Measurements from ENCODE around the gene ARMC7.
"Not testable (repeated sequence)": the region's sequence is repeated elsewhere in the genome, so short reads cannot be mapped to it uniquely, and the experiment has no call there.

The ARMC7 gene

DNA sequence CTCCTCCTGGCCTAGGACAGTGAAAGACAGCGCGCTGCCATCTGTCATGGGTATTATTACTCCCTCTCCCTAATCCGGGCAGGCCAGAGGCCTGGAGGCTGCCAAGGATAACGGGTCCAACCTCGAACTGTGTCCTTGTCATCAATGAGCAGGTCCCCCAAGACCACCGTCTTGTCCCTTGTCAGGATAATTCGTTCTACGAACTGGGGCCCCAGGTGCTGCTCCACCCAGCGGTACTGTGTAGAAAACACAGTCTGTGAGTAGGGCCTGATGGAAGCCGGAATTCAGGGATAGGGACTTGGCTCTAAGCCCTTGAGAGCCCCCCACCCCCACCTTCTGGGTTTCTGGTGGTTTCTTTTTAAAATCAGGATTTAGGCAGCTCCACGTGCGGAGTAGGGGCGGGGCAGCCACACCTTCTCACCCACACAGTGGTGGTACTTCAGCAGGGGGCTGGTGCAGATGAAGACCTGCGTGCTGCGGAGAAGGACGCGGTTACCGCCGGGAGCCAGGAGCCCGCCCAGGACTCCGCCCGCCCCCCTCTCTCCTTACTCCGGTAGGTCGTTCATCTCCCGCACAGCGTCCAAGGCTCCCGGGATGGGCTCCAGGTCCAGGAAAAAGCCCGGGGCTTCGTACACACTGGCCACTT is 21.0 kb downstream of the ARMC7 start:
- DNase-seq = peak; percentile 80

DNA sequence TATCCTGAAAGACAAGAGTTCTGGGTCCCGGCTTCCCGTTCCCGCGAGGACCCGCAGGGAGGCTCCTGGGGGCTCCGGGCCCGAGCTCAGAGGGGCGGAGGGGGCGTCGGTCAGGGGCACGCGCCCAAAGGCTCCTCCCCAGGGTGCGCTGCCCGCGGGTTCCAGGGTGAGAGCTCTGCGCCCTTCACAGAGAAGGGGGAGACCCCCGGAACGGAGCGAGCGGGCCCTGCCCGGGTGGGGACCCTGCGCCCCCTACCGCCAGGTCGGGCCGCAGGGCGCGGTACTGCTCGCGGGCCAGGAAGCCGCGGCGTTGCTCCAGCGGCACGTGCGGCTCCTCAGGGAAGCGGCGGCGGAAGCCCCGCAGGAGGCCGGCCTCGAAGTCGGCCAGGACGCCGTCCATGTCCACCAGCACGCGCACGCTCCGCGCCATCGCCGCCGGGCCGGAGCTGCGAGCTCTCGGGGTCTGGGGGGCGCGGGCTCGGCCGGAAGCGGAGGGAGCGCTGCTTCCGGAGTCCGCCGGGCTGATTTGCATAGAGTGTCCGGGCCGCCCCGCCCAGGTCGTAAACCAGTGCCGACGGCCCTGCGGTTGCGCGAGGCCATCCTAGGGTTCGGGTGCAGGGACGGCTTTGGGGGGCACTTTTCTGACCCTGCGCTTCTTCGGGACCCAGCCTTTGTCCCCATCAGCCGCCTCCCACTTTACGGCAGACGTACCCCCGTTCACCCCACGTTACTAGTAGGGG is 21.7 kb downstream of the ARMC7 start, which contains the start of gene NT5C:
Gene NT5C, minus strand, starts transcription at position 465 of the 740 bp plus-strand sequence. Its CDS starts 35 bp downstream, at position 430.
- DNase-seq = peak; percentile 92

DNA sequence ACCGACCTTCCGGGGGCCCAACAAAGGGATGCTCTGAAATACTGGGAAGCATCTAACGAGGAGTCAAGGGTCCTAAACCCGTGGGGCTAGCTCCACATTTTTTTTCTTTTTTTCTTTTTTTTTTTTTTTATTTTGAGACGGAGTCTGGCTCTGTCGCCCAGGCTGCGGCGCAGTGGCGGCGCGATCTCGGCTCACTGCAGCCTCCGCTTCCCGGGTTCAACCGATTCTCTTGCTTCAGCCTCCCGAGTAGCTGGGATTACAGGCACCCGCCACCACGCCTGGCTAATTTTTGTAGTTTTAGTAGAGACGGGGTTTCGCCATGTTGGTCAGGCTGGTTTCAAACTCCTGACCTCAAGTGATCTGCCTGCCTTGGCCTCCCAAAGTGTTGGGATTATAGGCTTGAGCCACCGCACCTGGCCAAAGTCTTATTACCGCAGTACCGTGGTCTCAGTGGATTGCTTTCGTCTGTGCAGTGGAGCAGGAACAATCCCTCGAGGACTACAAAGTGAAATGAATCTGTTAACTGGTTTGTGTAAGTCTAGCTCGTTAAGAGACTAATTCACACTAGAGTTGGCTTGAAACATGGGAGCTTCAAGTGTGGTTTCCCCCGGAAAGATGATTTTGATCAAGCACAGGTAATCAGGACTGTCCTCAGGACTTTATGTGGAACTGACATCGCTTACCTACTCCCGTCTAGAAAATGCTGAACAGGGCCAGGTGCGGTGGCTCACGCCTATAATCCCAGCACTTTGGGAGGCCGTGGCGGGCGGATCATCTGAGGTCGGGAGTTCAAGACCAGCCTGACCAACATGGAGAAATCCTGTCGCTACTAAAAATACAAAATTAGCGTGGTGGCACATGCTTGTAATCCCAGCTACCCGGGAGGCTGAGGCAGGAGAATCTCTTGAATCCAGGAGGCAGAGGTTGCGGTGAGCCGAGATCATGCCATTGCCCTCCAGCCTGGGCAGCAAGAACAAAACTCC is 22.5 kb downstream of the ARMC7 start:
- not testable (repeated sequence) for DNase-seq

DNA sequence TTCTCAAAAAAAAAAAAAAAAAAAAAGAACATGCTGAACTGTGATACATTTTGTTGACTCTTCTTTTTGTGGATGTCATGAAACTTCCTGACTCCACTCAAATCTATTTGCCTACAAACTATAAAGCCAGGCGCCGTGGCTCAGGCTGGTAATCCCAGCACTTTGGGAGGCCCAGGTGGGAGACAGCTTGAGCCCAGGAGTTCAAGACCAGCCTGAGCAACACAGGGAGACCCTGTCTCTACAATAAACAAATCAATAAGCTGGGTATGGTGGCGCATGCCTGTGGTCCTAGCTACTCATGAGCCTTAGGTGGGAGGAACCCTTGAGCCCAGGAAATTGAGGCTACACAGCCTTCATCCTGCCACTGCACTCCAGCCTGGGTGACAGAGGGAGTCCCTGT is 23.2 kb downstream of the ARMC7 start:
- no peak for DNase-seq

DNA sequence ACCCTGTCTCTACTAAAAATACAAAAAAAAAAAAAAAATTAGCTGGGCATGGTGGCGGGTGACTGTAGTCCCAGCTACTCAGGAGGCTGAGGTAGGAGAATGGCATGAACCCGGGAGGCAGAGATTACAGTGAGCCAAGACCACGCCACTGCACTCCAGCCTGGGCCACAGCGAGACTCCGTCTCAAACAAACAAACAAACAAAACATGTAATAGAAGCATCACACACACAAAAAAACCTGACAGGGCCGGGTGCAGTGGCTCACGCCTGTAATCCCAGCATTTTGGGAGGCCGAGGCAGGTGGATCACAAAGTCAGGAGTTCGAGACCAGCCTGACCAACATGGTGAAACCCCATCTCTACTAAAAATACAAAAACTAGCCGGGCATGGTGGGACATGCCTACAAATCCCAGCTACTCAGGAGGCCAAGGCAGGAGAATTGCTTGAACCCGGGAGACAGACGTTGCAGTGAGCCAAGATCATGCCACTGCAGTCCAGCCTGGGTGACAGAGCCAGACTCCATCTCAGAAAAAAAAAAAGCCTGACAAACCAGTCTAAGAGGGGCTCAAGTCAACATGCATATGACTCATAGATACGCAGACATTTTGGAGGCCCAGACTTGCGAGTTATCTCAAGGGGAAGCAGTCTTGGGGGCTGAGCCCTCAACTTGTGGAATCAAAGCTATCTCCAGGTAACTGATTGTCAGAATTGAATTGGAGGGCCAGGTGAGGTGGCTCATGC is 24.0 kb downstream of the ARMC7 start:
- DNase-seq = not testable (repeated sequence)

DNA sequence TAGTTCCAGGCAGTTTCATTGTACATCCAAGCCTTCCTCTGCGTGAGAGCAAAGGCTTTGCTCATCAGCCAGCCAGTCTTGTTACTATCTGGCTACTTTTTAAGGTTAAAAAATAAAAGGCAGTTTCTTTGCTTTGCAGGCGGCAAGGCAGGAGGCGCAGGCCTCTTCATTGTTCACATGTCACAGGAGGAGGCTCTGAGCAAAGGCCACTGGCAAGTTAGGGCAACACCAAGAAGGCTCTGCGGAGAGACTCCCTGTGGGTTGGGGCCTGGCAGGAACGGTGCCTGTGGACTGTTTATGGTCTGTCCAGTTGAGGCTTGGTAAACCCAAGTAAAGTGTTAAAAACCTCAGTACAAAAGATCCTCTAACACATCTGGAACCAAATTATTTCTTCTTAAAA is 25.7 kb downstream of the ARMC7 start:
- DNase-seq = no peak

DNA sequence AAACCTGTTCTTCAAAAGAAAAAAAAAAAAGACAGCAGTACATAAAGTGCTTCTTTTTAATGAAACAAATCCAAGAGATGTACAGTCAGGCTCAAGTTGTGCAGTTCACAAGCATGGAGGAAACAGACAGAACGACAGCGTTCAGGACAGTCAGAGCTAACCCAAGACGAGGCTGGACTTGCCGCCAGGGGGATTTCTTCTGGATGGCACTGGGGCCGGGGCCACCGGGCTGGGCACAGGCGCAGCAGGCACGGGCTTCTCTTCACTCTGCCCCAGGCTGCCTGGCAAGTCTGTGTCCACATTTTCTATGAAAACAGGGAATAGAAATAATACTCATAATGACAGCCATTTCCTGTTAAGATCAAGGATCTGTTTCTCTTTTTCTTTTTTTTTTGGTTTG is 26.2 kb downstream of the ARMC7 start:
- no peak for DNase-seq

DNA sequence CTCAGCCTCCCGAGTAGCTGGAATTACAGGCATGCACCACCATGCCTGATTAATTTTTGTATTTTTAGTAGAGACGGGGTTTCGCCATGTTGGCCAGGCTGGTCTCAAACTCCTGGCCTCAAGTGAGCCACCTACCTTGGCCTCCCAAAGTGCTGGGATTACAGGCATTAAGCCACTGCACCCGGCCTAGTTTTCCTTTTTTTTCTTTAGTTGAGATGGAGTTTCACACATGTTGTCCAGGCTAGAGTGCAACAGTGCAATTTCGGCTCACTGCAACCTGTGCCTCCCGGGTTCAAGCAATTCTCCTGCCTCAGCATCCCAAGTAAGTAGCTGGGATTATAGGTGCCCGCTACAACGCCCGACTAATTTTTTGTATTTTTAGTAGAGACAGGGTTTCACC is 28.0 kb downstream of the ARMC7 start:
- DNase-seq = not testable (repeated sequence)

DNA sequence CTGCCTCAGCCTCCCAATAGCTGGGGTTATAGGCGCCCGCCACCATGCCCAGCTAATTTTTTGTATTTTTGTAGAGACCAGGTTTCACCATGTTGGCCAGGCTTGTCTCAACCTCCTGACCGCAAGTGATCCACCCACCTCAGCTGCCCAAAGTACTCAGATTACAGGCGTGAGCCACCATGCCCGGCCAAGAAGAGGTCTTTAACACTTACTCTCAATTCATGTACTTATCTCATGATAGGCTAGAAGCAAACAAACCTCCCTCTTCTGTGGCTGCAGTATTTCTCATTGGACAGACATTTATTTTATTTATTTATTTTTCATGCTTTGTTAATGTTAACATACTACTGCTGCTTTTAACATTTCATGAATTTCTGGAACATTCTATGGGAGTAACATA is 28.8 kb downstream of the ARMC7 start:
- DNase-seq = no peak

DNA sequence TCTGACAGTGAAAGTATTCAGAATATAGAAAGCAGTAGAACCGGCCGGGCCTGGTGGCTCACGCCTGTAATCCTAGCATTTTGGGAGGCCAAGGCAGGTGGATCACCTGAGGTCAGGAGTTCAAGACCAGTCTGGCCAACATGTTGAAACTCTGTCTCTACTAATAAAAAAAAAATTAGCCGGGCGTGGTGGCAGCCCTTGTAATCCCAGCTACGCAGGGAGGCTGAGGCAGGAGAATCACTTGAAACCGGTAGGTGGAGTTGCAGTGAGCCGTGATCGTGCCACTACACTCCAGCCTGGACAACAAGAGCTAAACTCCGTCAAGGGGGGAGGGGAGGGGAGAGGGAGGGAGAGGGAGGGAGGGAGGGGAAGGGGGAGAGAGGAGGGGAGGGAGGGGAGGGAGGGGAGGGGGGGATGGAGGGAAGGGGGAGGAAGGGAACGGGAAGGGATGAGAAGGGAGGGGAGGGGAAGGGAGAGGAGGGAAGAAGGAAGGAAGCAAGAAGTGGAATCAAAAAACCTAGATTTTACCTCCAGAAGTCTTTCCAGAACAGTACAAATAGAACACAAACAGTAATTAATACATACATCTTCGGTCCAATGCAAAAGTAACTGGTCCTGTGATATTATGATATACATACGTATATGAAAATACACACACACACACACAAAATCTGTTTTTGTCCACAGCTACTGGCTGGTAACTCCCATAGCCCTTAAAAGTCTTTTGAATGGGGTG is 32.6 kb downstream of the ARMC7 start:
- DNase-seq = no peak

DNA sequence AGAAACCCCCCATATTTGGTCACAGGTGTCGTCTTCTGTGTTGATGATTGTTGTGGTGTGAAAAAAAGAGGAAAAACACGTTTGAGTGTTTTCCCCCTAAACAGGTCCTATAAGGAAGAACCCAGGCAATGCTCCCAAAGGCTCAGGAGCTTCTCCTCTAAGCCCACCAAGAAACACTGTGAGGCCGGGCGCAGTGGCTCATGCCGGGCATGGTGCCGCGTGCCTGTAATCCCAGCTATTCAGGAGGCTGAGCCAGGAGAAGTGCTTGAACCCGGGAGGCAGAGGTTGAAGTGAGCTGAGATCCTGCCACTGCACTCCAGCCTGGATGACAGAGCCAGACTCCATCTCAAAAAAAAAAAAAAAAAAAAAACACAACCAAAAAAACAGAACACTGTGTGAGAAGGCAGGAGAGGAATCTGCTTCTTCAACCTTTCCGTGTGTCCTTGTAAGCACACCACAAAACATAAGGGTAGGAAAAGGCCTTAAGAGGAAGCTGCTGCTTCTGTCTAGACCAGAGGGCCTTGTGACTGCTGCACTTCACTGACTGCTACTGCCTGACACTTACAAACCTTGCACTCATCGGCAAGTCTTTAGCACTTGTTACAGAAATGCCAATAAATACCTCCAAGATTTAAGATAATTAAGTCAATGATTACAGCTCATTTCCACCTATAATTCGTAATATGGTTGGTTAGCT is 35.2 kb downstream of the ARMC7 start:
- no peak for DNase-seq

DNA sequence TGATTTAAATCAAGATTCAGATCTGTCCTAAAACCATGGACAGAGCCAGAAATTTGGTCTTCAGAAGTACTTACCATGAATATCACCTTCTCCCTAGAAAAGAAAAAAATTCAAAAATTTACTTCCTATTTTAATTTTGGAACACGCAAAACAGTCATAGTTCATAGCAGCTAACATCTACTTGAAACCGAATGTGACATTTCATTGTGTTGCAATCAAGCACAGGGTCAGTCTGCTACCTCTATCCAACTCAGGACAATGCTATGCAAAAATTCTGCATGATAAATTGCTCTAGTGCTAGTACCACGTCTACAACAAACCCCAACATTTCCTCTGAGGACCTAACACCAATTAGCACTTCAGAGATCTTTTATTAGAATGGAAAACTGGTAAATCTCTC is 36.8 kb downstream of the ARMC7 start:
- DNase-seq = no peak

DNA sequence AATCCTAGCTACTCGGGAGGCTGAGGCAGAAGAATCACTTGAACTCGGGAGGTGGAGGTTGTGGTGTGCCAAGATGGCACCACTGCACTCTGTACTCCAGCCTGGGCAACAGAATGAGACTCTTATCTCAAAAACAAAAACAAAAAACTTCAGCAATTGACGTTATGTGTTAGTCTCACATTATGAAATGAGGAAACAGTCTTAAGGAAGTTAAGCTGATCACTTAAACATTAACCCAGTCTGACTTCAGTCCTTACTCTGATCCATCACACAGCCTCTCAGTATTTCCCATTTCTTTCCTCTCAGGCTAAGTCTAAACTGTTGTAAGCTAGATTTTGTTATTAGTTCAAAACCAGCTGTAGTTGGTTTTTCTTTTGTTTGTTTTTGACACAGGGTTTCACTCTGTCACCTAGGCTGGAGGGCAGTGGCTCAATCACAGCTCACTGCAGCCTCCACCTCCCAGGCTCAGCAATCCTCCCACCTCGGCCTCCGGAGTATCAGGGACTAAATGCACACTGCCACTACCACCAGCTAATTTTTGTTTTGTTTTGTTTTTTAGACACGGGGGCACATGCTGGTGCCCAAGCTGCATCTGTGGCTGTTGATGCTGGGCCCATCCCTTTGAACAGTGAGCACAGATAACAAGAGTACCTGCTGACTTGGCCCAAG is 38.2 kb downstream of the ARMC7 start:
- DNase-seq = no peak

DNA sequence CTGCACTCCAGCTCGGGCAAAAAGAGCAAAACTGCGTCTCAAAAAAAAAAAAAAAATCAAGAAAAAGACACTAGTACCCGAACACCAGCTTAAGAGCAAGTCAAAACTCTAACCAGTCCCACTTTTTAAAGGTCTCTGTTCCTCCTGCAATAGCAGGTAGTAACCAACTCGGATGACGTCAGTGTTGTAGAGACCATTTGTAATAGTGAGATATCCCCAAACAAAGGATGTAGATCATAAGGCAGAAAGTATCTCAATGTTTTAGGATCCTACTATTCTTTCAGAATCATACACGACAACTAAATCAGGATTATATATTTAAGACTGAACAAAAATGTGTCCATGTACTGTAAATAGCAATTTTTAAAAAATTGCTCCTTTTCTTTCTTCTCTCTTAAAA is 42.2 kb downstream of the ARMC7 start:
- no peak for DNase-seq

DNA sequence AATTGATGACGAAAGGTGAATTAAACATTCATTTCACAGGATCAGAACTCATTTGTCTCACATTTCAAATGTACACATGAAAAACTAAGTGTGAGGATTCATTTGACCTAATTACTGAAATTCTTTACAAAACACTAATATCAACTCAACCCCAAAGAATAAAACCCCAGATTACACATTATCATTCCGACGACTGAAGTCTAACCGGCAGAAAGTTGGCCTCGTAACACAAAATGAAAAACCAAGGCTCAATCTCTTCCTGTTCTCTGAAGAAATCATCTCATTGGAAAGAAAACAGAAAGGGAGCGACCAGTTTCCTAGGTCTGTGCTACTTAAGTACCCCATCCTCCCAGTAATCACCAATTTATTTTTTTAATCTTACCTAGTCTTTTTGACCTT is 42.8 kb downstream of the ARMC7 start:
- no peak for DNase-seq

DNA sequence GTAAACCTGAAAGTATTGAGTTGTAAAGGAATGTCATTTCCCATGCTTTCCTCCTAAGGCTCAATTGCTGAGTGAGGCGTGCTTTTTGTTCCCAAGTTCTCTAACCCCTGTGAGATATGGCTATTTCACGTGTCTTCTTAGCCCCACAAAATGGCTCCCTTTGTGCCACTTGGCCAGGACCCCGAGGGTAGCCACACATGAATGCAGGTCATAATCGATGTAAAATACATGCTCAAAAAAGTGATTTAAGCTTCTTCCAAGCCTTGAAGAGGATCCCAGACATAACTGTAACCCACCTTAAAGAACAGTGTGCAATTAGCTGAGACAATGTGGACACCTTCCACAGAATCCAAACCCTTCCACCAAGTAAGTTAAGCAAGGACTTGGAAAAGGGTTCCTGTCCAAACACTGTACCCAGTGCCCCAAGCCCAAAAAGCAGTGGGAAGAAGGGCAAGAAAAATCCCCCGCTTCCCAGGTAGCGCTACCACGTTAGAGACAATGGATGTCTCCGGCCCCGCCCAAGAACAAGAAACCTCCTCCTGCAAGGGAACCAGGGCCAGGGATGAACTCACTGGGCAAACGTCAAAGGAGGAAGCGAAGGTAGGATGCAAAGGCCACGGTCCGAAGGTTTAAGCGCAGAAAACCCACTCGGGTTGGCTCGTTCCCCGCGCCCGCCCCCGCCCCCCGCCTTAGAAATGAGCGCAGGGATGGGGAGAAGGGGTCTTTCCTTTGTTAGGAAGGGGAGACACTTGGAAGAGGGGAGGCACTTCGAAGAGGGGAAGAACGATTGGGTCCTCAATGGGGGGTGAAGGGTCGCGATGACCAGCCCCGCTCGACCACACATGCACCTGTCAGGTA is 43.4 kb downstream of the ARMC7 start:
- peak; percentile 61 for DNase-seq

DNA sequence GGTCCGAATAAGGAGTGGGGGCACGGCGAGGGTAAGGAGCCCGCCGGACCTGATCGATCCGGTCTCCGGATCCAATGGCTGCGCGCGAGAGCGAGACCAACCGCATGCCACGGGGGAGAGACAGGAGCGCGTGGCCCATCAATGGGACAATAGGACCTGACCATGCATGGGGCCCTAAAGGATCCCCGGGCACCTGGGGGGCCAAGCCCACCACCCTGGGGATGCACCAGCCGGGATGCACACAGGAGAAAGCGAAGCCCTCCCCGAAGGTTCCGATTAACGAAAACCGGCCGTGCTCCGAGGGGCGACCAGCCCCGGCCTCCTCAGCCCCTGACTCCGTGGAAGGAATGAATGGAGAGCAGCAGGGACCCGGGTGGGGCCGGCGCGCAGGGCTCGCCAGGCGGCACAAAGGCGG is 44.0 kb downstream of the ARMC7 start:
- DNase-seq = peak; percentile 55

DNA sequence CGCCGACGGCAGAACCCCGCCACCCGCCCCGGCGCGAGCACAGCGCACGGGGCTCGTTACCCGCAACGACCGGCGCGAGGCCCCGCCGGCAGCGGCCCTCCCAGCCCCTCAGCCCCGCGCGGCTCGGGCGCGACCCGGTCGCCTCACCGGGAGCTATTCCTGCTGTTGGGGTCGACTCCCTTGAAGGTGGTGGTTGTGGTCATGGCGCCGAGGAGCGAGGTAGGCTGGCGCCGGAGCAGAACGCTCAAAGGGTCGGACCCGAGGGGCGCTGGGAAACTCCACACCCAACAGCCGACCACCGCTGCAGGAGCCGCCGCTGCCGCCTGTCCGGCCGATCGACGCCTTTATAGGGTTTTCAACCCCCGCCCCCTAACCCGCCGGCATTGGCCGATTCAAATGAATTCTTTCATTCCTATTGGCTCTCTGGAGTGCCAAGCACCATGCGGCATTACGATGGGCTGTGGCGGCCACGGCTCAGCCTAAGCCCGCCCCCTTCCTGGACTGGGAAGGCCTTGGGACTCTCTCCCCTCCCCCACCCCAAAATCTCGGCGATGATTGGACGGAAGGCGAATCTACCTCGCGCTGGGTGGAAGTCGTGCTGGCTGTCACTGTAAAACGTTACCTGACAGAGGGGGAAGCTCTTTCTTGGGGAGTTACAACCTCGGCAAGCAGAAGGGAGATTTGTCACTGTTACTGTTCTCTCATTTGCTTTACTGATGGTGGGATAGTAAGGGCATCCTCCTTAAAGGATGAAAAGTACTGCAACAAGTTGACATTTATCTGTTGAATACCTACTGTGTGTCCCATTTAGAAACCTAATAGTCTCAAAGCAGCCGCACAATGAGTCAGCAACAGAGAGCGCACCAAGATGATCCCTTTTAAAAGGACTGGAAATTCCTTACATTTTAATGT is 44.7 kb downstream of the ARMC7 start, which contains the start of gene JPT1:
Gene JPT1, minus strand, starts transcription at position 318 of the 912 bp plus-strand sequence. Its CDS starts 115 bp downstream, at position 203.
- DNase-seq = peak; percentile 99
